Panc1 (cell line): ENCODE measurements around the gene RRM2. TPM values are rescaled to one million over a fixed set of nuclear protein-coding genes. Genes with fewer than 3 reads are reported as not detected.

ENCODE experiments used
- ATAC-seq: fragments of 200-7000 bp; cut with Tn5 transposase; 2 replicates; pipeline ENCODE4 v1.9.1; 2020; ENCODE audit warnings: mild to moderate bottlenecking, moderate library complexity
- BruUV-seq: library from RNA; stranded (reverse); fragments of 400-500 nt; replicated peaks from 2 replicates; lab custom pipeline; 2021; lab: Mats Ljungman, UMichigan
- CTCF ChIA-PET: fragments of 300-600 bp; sonication (Branson Sonifier 250); formaldehyde crosslinking; loops from one replicate; lab custom pipeline; 2022; ENCODE audit warnings: antibody characterized with exemption; lab: Charles Lee
- POLR2A ChIA-PET: fragments of 300-600 bp; sonication (Branson Sonifier 250); formaldehyde crosslinking; loops from one replicate; lab custom pipeline; 2022; ENCODE audit warnings: antibody characterized with exemption; lab: Charles Lee
- DNase-seq: peaks from one replicate; pipeline ENCODE4 v3.0.0-alpha.2; 2010; ENCODE audit warnings: low read depth, low spot score
- H3K27ac ChIP-seq: 2 replicates; pipeline ENCODE4 v1.5.1; 2011; ENCODE audit warnings: mild to moderate bottlenecking, low read length, inconsistent platforms
- H3K27me3 ChIP-seq: fragments of 200-500 bp; sonication (Bioruptor generic); 2 replicates; pipeline ENCODE4 v1.6.0; 2014; ENCODE audit warnings: low read length, inconsistent platforms; ENCODE audit not compliant: control insufficient read depth, insufficient read depth
- H3K36me3 ChIP-seq: fragments of 200-500 bp; sonication (Bioruptor generic); 2 replicates; pipeline ENCODE4 v1.5.1; 2014; ENCODE audit warnings: inconsistent platforms, mild to moderate bottlenecking, low read length, moderate library complexity; ENCODE audit not compliant: control insufficient read depth, insufficient read depth
- H3K4me1 ChIP-seq: 2 replicates; pipeline ENCODE4 v1.5.1; 2011; ENCODE audit warnings: inconsistent platforms, mild to moderate bottlenecking, low read length, moderate library complexity; ENCODE audit not compliant: control insufficient read depth, insufficient read depth
- H3K4me3 ChIP-seq, 2 experiments: 2 replicates each; pipeline ENCODE4 v1.5.1; 2011 to 2012; ENCODE audit warnings: low read depth in 2 of 2, low read length in 2 of 2, mild to moderate bottlenecking in 2 of 2, inconsistent platforms in 1 of 2, moderate library complexity in 1 of 2
- H3K9me3 ChIP-seq: fragments of 200-500 bp; sonication (Bioruptor generic); 2 replicates; pipeline ENCODE4 v1.5.1; 2014; ENCODE audit warnings: low read depth, mild to moderate bottlenecking, inconsistent platforms, low read length, moderate library complexity; ENCODE audit not compliant: control insufficient read depth, insufficient read depth
- CTCF ChIP-seq: fragments of 450-650 bp; IDR thresholded peaks from 2 replicates; pipeline ENCODE4 v1.5.1; 2017; ENCODE audit warnings: mild to moderate bottlenecking
- POLR2AphosphoS5 ChIP-seq: IDR thresholded peaks from 2 replicates; pipeline ENCODE4 v1.6.1; 2012; ENCODE audit warnings: mild to moderate bottlenecking, low read depth, low read length, moderate library complexity
- REST ChIP-seq, 2 experiments: IDR thresholded peaks; 2 replicates each; pipeline ENCODE4 v1.6.1; 2011 to 2012; ENCODE audit warnings: low read depth in 2 of 2, control low read depth in 1 of 2, low read length in 1 of 2, mild to moderate bottlenecking in 1 of 2, moderate library complexity in 1 of 2; ENCODE audit not compliant: insufficient read depth in 1 of 2
- SIN3A ChIP-seq: IDR thresholded peaks from 2 replicates; pipeline ENCODE4 v1.6.1; 2012; ENCODE audit warnings: low read depth, mild to moderate bottlenecking, low read length, moderate library complexity, borderline replicate concordance; ENCODE audit not compliant: insufficient read depth
- TCF7L2 ChIP-seq: IDR thresholded peaks from 2 replicates; pipeline ENCODE4 v1.6.1; 2011; ENCODE audit warnings: mild to moderate bottlenecking, low read depth, low read length, inconsistent platforms
- in situ Hi-C: cut with HindIII; loops from 2 replicates; pipeline ENCODE4 v1.10.0; 2016; ENCODE audit warnings: low sequenced_read_pairs, low pct_unique_long_range_greater_than_20kb
- intact Hi-C: fragments of 100-400 bp; cut with micrococcal nuclease; formaldehyde crosslinking; loops from one replicate; pipeline ENCODE4 v1.10.0; 2022; ENCODE audit not compliant: unreplicated experiment
- total RNA-seq: library from RNA; stranded (reverse); gene quantifications from one replicate; pipeline ENCODE4 v1.2.1, GENCODE V29; 2021; ENCODE audit not compliant: unreplicated experiment

The RRM2 gene
- total RNA-seq, 1 experiment from 2014 or later: 294 TPM

GRCh38 chr2:10158681-10159080, 36.1 kb downstream of the RRM2 start:
- H3K27ac ChIP-seq: no peak overlapping the region
- peaks cover 4% of the 10 kb centered on the region; the same call in 1 of the 2 replicates for H3K4me1 ChIP-seq
- TF ChIP-seq TCF7L2: no peak
- no peak for TF ChIP-seq SIN3A
- TF ChIP-seq REST (IDR thresholded peaks at IDR 0.05; ENCODE audit: insufficient read depth in 1 of 2, low read depth in 2 of 2, low read length in 1 of 2): no peak
- no peak for TF ChIP-seq POLR2AphosphoS5
- no peak for TF ChIP-seq CTCF
- no peaks in the 10 kb centered on the region for H3K27me3 ChIP-seq
- intact Hi-C loops (no loop called here), in situ Hi-C loops (no loop called here)
- ChIA-PET CTCF (no interaction called here), POLR2A (no interaction called here)
- no peaks in the 10 kb centered on the region for H3K9me3 ChIP-seq
- ATAC-seq (no peak), DNase-seq (no peak)
- no TSS peak for BruUV-seq
- no peaks in the 10 kb centered on the region for H3K36me3 ChIP-seq
- no peak overlapping the region for H3K4me3 ChIP-seq

- Histone ChIP-seq H3K4me1 (peaks cover 4% of the 10 kb centered on the region; the same call in 1 of the 2 replicates), H3K36me3 (no peaks in the 10 kb centered on the region), H3K27me3 (no peaks in the 10 kb centered on the region), H3K9me3 (no peaks in the 10 kb centered on the region), H3K4me3 (no peak overlapping the region), H3K27ac (no peak overlapping the region)
- ChIA-PET POLR2A (no interaction called here), CTCF (no interaction called here)
- intact Hi-C loops (no loop called here), in situ Hi-C loops (no loop called here)
- TF ChIP-seq POLR2AphosphoS5: no peak
- no peak for TF ChIP-seq CTCF
- no peak for TF ChIP-seq REST (IDR thresholded peaks at IDR 0.05; ENCODE audit: insufficient read depth in 1 of 2, low read depth in 2 of 2, low read length in 1 of 2)
- no peak for TF ChIP-seq SIN3A
- TF ChIP-seq TCF7L2: no peak
- no peak for ATAC-seq
- DNase-seq: no peak
- no TSS peak for BruUV-seq
Observed at GRCh38 chr2:10159086-10159485, 36.5 kb downstream of the RRM2 start.
